IPS DF 4.7 (cell line): ENCODE results near the gene FTO.
"Not testable (repeated sequence)": the region's sequence is repeated elsewhere in the genome, so short reads cannot be mapped to it uniquely, and the experiment has no call there.

ENCODE experiments used
- DNase-seq: peaks from one replicate; pipeline ENCODE4 v3.0.0-alpha.2; 2013; ENCODE audit warnings: low spot score; ENCODE audit errors: extremely low read depth

Gene FTO

GRCh38 chr16:53821957-53822625 is 118.1 kb downstream of the FTO start:
- DNase-seq, result no peak

- no peak for DNase-seq
Observed at GRCh38 chr16:53822936-53823529, 119.1 kb downstream of the FTO start.

GRCh38 chr16:53826658-53827057 is 122.7 kb downstream of the FTO start:
- no peak for DNase-seq

- no peak for DNase-seq
Observed at GRCh38 chr16:53827741-53828140, 123.8 kb downstream of the FTO start.

- no peak for DNase-seq
Observed at GRCh38 chr16:53829186-53829747, 125.3 kb downstream of the FTO start.

GRCh38 chr16:53832896-53833544 is 129.1 kb downstream of the FTO start:
- no peak for DNase-seq

GRCh38 chr16:53836142-53836541 is 132.2 kb downstream of the FTO start:
- DNase-seq, result no peak

GRCh38 chr16:53836680-53837079 is 132.7 kb downstream of the FTO start:
- DNase-seq, result no peak

GRCh38 chr16:53837426-53837825 is 133.5 kb downstream of the FTO start:
- no peak for DNase-seq

- no peak for DNase-seq
Observed at GRCh38 chr16:53839150-53839549, 135.2 kb downstream of the FTO start.

- DNase-seq, result no peak
Observed at GRCh38 chr16:53840456-53840855, 136.5 kb downstream of the FTO start.

- no peak for DNase-seq
Observed at GRCh38 chr16:53841884-53842283, 137.9 kb downstream of the FTO start.

GRCh38 chr16:53843084-53843483 is 139.1 kb downstream of the FTO start:
- no peak for DNase-seq

GRCh38 chr16:53844804-53845203 is 140.8 kb downstream of the FTO start:
- DNase-seq, result no peak

- DNase-seq, result not testable (repeated sequence)
Observed at GRCh38 chr16:53846549-53846948, 142.6 kb downstream of the FTO start.

- no peak for DNase-seq
Observed at GRCh38 chr16:53846971-53847370, 143.0 kb downstream of the FTO start.

GRCh38 chr16:53848277-53848942 is 144.5 kb downstream of the FTO start:
- DNase-seq, result no peak

GRCh38 chr16:53848950-53849349 is 145.0 kb downstream of the FTO start:
- DNase-seq, result no peak

GRCh38 chr16:53849585-53849984 is 145.6 kb downstream of the FTO start:
- no peak for DNase-seq

GRCh38 chr16:53849994-53850393 is 146.0 kb downstream of the FTO start:
- DNase-seq, result no peak

- DNase-seq, result no peak
Observed at GRCh38 chr16:53852678-53853077, 148.7 kb downstream of the FTO start.

- DNase-seq, result no peak
Observed at GRCh38 chr16:53855056-53855455, 151.1 kb downstream of the FTO start.
